Astrocyte of the cerebellum (primary cell): ENCODE measurements around the gene HOXD8.

ENCODE experiments used
- DNase-seq: peaks from one replicate; pipeline ENCODE4 v3.0.0-alpha.2; 2011; ENCODE audit warnings: low read depth
- H3K4me3 ChIP-seq: 2 replicates; pipeline ENCODE4 v1.5.1; 2011; ENCODE audit warnings: mild to moderate bottlenecking, low read depth, low read length, moderate library complexity
- in situ Hi-C: cut with HindIII; loops from 2 replicates; pipeline ENCODE4 v1.10.0; 2017; ENCODE audit warnings: low sequenced_read_pairs
- TF ChIP-seq, protein P1 (sequence below): IDR thresholded peaks from 2 replicates; pipeline ENCODE4 v1.5.1; 2012; ENCODE audit warnings: low read length, low read depth, moderate library complexity, mild to moderate bottlenecking; ENCODE audit errors: missing control alignments

The HOXD8 gene

DNA sequence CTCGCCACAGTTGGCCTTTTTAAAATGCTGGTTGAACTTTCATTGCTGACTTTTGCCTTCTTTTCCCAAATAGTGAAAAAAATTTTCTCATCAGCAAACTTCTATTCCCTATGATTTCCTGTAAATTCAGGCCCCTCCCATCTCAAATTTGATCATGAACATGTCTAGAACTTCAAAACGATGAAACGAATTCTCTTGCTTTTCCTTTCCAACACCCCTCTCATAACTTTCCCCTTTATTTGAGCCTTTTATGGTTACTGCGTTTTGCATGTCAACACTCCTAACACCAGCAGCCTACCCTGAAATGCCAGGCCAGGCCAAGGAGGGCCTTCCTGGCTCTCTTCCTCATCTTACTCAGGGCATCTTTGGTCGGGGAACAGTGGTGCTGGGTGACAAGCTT lies 38.6 kb upstream of the HOXD8 start:
- H3K4me3 ChIP-seq = no peak overlapping the region
- in situ Hi-C loops = loop anchor here (5.0 to 25.0 kb wide), 2 partner anchors 719 to 1179 kb away; no protein-coding TSS in a partner anchor
- TF ChIP-seq, protein P1, sequence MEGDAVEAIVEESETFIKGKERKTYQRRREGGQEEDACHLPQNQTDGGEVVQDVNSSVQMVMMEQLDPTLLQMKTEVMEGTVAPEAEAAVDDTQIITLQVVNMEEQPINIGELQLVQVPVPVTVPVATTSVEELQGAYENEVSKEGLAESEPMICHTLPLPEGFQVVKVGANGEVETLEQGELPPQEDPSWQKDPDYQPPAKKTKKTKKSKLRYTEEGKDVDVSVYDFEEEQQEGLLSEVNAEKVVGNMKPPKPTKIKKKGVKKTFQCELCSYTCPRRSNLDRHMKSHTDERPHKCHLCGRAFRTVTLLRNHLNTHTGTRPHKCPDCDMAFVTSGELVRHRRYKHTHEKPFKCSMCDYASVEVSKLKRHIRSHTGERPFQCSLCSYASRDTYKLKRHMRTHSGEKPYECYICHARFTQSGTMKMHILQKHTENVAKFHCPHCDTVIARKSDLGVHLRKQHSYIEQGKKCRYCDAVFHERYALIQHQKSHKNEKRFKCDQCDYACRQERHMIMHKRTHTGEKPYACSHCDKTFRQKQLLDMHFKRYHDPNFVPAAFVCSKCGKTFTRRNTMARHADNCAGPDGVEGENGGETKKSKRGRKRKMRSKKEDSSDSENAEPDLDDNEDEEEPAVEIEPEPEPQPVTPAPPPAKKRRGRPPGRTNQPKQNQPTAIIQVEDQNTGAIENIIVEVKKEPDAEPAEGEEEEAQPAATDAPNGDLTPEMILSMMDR = no peak
- DNase-seq = no peak

GRCh38 chr2:176091329-176092258 lies 37.9 kb upstream of the HOXD8 start:
- no peak for DNase-seq
- no peak overlapping the region for H3K4me3 ChIP-seq
- in situ Hi-C loops = loop anchor here (5.0 to 25.0 kb wide), 2 partner anchors 719 to 1179 kb away; no protein-coding TSS in a partner anchor
- TF ChIP-seq, protein P1 = no peak

DNA sequence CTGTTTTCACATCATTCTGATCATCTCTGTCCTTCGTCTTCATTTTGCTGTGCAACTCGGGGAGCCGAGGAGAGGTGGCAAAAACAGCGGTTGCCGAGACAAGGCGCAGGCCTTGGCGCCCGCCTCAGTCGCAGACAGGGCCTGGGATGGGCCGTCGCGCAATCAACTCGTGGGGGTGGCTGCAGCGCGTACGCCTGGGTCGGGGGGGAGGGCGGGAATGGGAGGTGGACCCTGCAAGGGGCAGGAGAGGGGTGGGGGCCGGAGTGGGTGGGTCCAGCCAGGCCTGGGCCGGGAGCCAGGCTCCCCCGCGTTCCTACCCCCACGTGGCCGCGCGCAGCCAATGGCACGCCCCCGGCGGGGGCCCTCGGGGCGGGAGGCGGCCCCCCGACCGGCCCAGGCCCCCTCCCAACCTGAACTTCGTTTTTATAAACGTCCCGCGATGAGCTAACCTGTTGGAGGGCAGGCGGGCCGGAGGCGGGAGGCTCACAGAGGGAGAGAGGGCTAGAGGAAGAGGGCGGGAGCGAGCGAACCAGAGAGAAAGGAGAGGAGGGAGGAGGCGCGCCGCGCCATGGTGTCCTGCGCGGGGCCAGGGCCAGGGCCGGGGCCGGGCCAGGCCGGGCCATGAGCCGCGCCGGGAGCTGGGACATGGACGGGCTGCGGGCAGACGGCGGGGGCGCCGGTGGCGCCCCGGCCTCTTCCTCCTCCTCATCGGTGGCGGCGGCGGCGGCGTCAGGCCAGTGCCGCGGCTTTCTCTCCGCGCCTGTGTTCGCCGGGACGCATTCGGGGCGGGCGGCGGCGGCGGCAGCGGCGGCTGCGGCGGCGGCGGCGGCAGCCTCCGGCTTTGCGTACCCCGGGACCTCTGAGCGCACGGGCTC lies 37.0 kb upstream of the HOXD8 start, which contains the start of gene HOXD13:
Gene HOXD13, plus strand, starts transcription at position 452 of the 875 bp plus-strand sequence. Its CDS starts 170 bp downstream, at position 622.
- in situ Hi-C loops = loop anchor here (5.0 to 25.0 kb wide), 2 partner anchors 720 to 1180 kb away; no protein-coding TSS in a partner anchor
- H3K4me3 ChIP-seq = no peak within 1 kb of the TSS
- TF ChIP-seq, protein P1 = no peak
- no peak for DNase-seq

GRCh38 chr2:176093145-176093897 lies 36.2 kb upstream of the HOXD8 start:
- H3K4me3 ChIP-seq = no peak overlapping the region
- TF ChIP-seq, protein P1 = no peak
- in situ Hi-C loops = loop anchor here (5.0 to 25.0 kb wide), 2 partner anchors 721 to 1181 kb away; no protein-coding TSS in a partner anchor
- DNase-seq = no peak

DNA sequence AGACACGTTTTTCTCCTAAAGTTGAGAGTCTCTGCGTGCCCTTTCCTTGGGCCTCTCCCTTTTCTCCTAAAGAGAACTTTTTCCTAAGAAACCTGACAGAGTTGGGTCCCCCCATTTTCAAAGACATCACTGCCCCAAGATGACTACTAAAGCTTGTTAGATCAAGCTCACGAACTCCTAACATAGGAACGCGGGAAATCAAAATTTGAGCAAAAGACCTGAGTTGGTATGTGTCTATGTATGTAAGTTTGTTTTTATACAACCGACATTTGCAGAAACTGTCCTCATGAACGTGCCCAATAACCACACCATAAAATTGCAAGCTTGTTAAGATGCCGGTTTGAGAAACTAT lies 35.6 kb upstream of the HOXD8 start:
- DNase-seq = no peak
- in situ Hi-C loops = loop anchor here (5.0 to 25.0 kb wide), 2 partner anchors 722 to 1182 kb away; no protein-coding TSS in a partner anchor
- TF ChIP-seq, protein P1 = no peak
- no peak overlapping the region for H3K4me3 ChIP-seq
